Neuronal stem cell (in vitro differentiated cells): ENCODE results near the gene PSMD11.

Experiments used
- DNase-seq: peaks from one replicate; pipeline ENCODE4 v3.0.0-alpha.2; 2013; ENCODE audit warnings: low spot score
- H2AFZ ChIP-seq: one replicate; pipeline ENCODE4 v1.6.1; 2013; ENCODE audit warnings: mild to moderate bottlenecking, low read length, inconsistent platforms
- H2AK5ac ChIP-seq: 2 replicates; pipeline ENCODE4 v1.6.1; 2013; ENCODE audit warnings: low read depth, mild to moderate bottlenecking, inconsistent platforms, low read length, moderate library complexity, mixed read lengths
- H2BK120ac ChIP-seq: 2 replicates; pipeline ENCODE4 v1.6.1; 2013; ENCODE audit warnings: low read depth, mild to moderate bottlenecking, inconsistent platforms, low read length, moderate library complexity, mixed read lengths
- H2BK12ac ChIP-seq: one replicate; pipeline ENCODE4 v1.6.1; 2013; ENCODE audit warnings: low read length, inconsistent platforms
- H2BK15ac ChIP-seq: 2 replicates; pipeline ENCODE4 v1.6.1; 2013; ENCODE audit warnings: mild to moderate bottlenecking, low read length, inconsistent platforms, mixed read lengths
- H2BK5ac ChIP-seq: one replicate; pipeline ENCODE4 v1.6.1; 2013; ENCODE audit warnings: inconsistent platforms, mild to moderate bottlenecking, low read length, moderate library complexity
- H3K14ac ChIP-seq: one replicate; pipeline ENCODE4 v1.6.1; 2013; ENCODE audit warnings: low read length, inconsistent platforms
- H3K18ac ChIP-seq: 2 replicates; pipeline ENCODE4 v1.6.1; 2013; ENCODE audit warnings: low read length, inconsistent platforms
- H3K23ac ChIP-seq: 2 replicates; pipeline ENCODE4 v1.6.1; 2013; ENCODE audit warnings: low read depth, mild to moderate bottlenecking, mixed read lengths, low read length, inconsistent platforms; ENCODE audit not compliant: poor library complexity
- H3K27ac ChIP-seq: replicated peaks from 3 replicates; pipeline ENCODE4 v1.5.1; 2013; ENCODE audit warnings: low read length, inconsistent platforms
- H3K27me3 ChIP-seq, 3 experiments: 2 replicates each; pipeline ENCODE4 v1.6.1; 2013; ENCODE audit warnings: low read length in 3 of 3, mild to moderate bottlenecking in 2 of 3, inconsistent platforms in 1 of 3, low read depth in 1 of 3, mixed read lengths in 1 of 3, moderate library complexity in 1 of 3; ENCODE audit not compliant: control insufficient read depth in 3 of 3, insufficient read depth in 3 of 3
- H3K36me3 ChIP-seq, 2 donors: replicated peaks in 1 of 2; 2 replicates each; pipeline ENCODE4 v1.6.1; 2013; ENCODE audit warnings: low read length in 2 of 2; ENCODE audit not compliant: control insufficient read depth in 2 of 2, insufficient read depth in 2 of 2
- H3K4ac ChIP-seq: 2 replicates; pipeline ENCODE4 v1.6.1; 2013; ENCODE audit warnings: inconsistent platforms, mild to moderate bottlenecking, low read length, moderate library complexity
- H3K4me1 ChIP-seq, 2 donors: 1 replicate in 1 of 2; 2 replicates in 1 of 2; pipeline ENCODE4 v1.6.1; 2013; ENCODE audit warnings: low read length in 2 of 2, low read depth in 1 of 2; ENCODE audit not compliant: control insufficient read depth in 2 of 2, insufficient read depth in 1 of 2
- H3K4me2 ChIP-seq: one replicate; pipeline ENCODE4 v1.6.1; 2013; ENCODE audit warnings: mild to moderate bottlenecking, low read length, inconsistent platforms; ENCODE audit not compliant: insufficient read depth, poor library complexity, severe bottlenecking
- H3K4me3 ChIP-seq, 2 donors: 2 replicates each; pipeline ENCODE4 v1.5.1; 2013; ENCODE audit warnings: low read length in 2 of 2, mild to moderate bottlenecking in 2 of 2, inconsistent platforms in 1 of 2, moderate library complexity in 1 of 2
- H3K79me1 ChIP-seq: one replicate; pipeline ENCODE4 v1.6.1; 2013; ENCODE audit warnings: low read depth, mild to moderate bottlenecking, inconsistent platforms, low read length, moderate library complexity
- H3K9ac ChIP-seq: one replicate; pipeline ENCODE4 v1.6.1; 2013; ENCODE audit warnings: mild to moderate bottlenecking, low read depth, low read length, inconsistent platforms; ENCODE audit not compliant: poor library complexity
- H3K9me3 ChIP-seq, 2 donors: replicated peaks in 1 of 2; 2 replicates each; pipeline versions ENCODE3 to v1.6.1; 2013; ENCODE audit warnings: low read length in 2 of 2, mild to moderate bottlenecking in 2 of 2, inconsistent platforms in 1 of 2, low read depth in 1 of 2, mixed read lengths in 1 of 2, moderate library complexity in 1 of 2; ENCODE audit not compliant: control insufficient read depth in 2 of 2, insufficient read depth in 1 of 2
- H4K8ac ChIP-seq: one replicate; pipeline ENCODE4 v1.6.1; 2013; ENCODE audit warnings: low read depth, mild to moderate bottlenecking, inconsistent platforms, low read length, moderate library complexity
- H4K91ac ChIP-seq: one replicate; pipeline ENCODE4 v1.6.1; 2013; ENCODE audit warnings: low read length, low read depth, mild to moderate bottlenecking, inconsistent platforms; ENCODE audit not compliant: poor library complexity
- WGBS, 2 donors: extraction: QIAGEN DNeasy Blood & Tissue Kit; methylation state at CpG; one replicate each; pipeline ENCODE4 v1.1.7; 2013; ENCODE audit warnings: missing lambda C conversion rate in 2 of 2, mixed read lengths in 1 of 2; ENCODE audit not compliant: insufficient read length in 2 of 2, insufficient replicate concordance in 1 of 2; ENCODE audit errors: extremely low coverage in 2 of 2; 5-methylcytosine and 5-hydroxymethylcytosine counted together

The PSMD11 gene

GRCh38 chr17:32477220-32477619, 32.9 kb downstream of the PSMD11 start:
- H3K79me1 ChIP-seq: no peaks in the 10 kb centered on the region
- no peak overlapping the region for H2BK12ac ChIP-seq
- H3K36me3 ChIP-seq: peaks cover 57 to 97% of the 10 kb centered on the region in 2 donors
- no peak overlapping the region for H3K4me2 ChIP-seq
- H3K9me3 ChIP-seq: no peaks in the 10 kb centered on the region
- H2BK120ac ChIP-seq: no peak overlapping the region
- no peak overlapping the region for H3K14ac ChIP-seq
- no peak overlapping the region for H4K8ac ChIP-seq
- H2BK15ac ChIP-seq: no peak overlapping the region
- no peak overlapping the region for H3K4me3 ChIP-seq
- H3K9ac ChIP-seq: no peak overlapping the region
- no peak overlapping the region for H4K91ac ChIP-seq
- no peak overlapping the region for H3K18ac ChIP-seq
- DNase-seq: no peak
- H3K27me3 ChIP-seq: no peaks in the 10 kb centered on the region
- no peak overlapping the region for H2BK5ac ChIP-seq
- H2AK5ac ChIP-seq: no peak overlapping the region
- no peaks in the 10 kb centered on the region for H3K4me1 ChIP-seq
- no peak overlapping the region for H3K27ac ChIP-seq
- no peak overlapping the region for H2AFZ ChIP-seq
- no CpG with 5 or more reads among the region's 8 CpGs for WGBS, 2 donors
- no peak overlapping the region for H3K23ac ChIP-seq
- H3K4ac ChIP-seq: no peak overlapping the region

- Histone ChIP-seq H2BK12ac (no peak overlapping the region), H3K18ac (no peak overlapping the region), H3K9me3 (no peaks in the 10 kb centered on the region), H2BK5ac (no peak overlapping the region), H3K23ac (no peak overlapping the region), H3K4ac (no peak overlapping the region), H3K4me2 (no peak overlapping the region), H2BK120ac (no peak overlapping the region), H2AFZ (no peak overlapping the region), H3K27me3 (no peaks in the 10 kb centered on the region), H2AK5ac (no peak overlapping the region), H3K79me1 (no peaks in the 10 kb centered on the region), H2BK15ac (no peak overlapping the region), H3K27ac (no peak overlapping the region), H3K14ac (no peak overlapping the region), H3K4me1 (peaks cover 10% of the 10 kb centered on the region in 2 donors), H4K91ac (no peak overlapping the region), H3K4me3 (no peak overlapping the region), H3K9ac (no peak overlapping the region), H4K8ac (no peak overlapping the region), H3K36me3 (peaks cover 54 to 89% of the 10 kb centered on the region in 2 donors)
- no CpG with 5 or more reads among the region's 5 CpGs for whole genome bisulfite sequencing, 2 donors
- no peak for DNase-seq
These were observed 34.8 kb downstream of the PSMD11 start for GRCh38 chr17:32479074-32479617.

DNA sequence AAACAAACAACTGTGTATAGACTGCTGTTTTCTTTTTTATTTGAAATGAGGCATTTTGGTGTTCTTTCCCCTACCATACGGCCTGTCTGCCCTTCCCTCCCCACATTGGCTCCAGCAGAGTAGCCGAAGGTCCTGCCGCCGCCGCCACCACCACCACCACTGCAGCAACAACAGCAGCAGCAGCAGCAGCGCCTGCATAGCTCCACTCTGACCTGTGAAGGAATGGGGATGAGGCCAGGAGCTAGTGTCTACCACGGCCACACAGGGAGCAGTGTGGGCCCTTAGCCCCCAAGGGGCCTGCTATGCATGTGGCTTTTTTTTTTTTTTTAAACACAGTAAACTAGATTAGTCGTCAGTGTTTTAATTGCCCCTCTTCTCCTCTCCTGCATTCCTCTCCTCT, 36.9 kb downstream of the PSMD11 start:
- no peak overlapping the region for H3K23ac ChIP-seq
- no peak for DNase-seq
- H2BK5ac ChIP-seq: no peak overlapping the region
- no peak overlapping the region for H3K4me2 ChIP-seq
- WGBS, 2 donors: no CpG with 5 or more reads among the region's 8 CpGs
- no peak overlapping the region for H2AK5ac ChIP-seq
- H3K79me1 ChIP-seq: no peaks in the 10 kb centered on the region
- no peak overlapping the region for H2AFZ ChIP-seq
- no peaks in the 10 kb centered on the region for H3K27me3 ChIP-seq
- no peak overlapping the region for H3K4ac ChIP-seq
- H2BK120ac ChIP-seq: no peak overlapping the region
- peaks cover 39 to 69% of the 10 kb centered on the region in 2 donors for H3K36me3 ChIP-seq
- no peak overlapping the region for H3K18ac ChIP-seq
- no peak overlapping the region for H2BK15ac ChIP-seq
- no peak overlapping the region for H4K8ac ChIP-seq
- H3K9me3 ChIP-seq: no peaks in the 10 kb centered on the region
- no peak overlapping the region for H4K91ac ChIP-seq
- H2BK12ac ChIP-seq: no peak overlapping the region
- no peak overlapping the region for H3K27ac ChIP-seq
- no peak overlapping the region for H3K14ac ChIP-seq
- no peak overlapping the region for H3K9ac ChIP-seq
- peaks cover 11 to 15% of the 10 kb centered on the region in 2 donors for H3K4me1 ChIP-seq
- no peak overlapping the region for H3K4me3 ChIP-seq

DNA sequence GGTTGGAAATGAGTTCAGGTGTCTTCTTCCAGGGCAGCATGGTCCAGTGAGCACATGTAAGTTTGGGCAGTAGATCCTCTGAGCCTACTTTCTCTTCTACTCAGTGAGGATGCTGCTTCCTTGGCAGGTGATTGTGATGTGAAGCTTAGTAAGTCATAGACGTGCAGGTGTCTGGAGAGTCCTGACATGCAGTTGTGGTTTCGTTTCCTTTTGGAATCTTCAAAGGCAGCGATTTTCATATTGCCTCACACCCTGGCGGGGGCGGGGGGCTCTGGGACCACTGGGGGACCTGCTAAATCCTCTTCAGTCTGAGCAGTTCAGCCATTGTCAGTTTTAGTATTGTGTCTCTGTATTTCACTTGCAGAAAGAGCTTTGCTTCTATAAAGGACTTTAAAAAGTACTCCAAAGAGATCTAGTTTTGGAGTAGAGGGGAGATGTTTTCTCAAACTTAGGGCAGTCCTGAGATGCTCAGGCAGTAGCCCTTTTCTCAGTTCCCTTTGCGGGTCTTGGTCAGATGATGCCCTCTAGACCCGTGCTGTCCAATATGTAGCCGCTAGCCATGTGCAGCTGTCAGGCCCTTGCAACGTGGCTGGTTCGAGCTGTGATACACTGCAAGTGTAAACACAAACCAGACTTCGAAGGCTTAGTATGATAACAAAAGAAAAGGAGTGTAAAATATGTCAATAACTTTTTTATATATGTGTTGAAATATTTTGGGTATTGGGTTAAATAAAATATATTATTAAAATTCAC, 38.4 kb downstream of the PSMD11 start:
- no peak overlapping the region for H2BK15ac ChIP-seq
- no peak overlapping the region for H2BK5ac ChIP-seq
- no peak overlapping the region for H3K18ac ChIP-seq
- H3K27me3 ChIP-seq: no peaks in the 10 kb centered on the region
- H4K8ac ChIP-seq: no peak overlapping the region
- H3K14ac ChIP-seq: no peak overlapping the region
- H2BK120ac ChIP-seq: no peak overlapping the region
- peaks cover 29 to 54% of the 10 kb centered on the region in 2 donors for H3K36me3 ChIP-seq
- H3K9me3 ChIP-seq: no peaks in the 10 kb centered on the region
- DNase-seq: no peak
- no peak overlapping the region for H2AK5ac ChIP-seq
- peaks cover 3% of the 10 kb centered on the region for H3K79me1 ChIP-seq
- H3K9ac ChIP-seq: no peak overlapping the region
- no peak overlapping the region for H2BK12ac ChIP-seq
- H3K4me1 ChIP-seq: peaks cover 12 to 17% of the 10 kb centered on the region in 2 donors
- no peak overlapping the region for H3K4me3 ChIP-seq
- no peak overlapping the region for H3K4ac ChIP-seq
- H4K91ac ChIP-seq: no peak overlapping the region
- no peak overlapping the region for H3K23ac ChIP-seq
- no peak overlapping the region for H3K4me2 ChIP-seq
- H2AFZ ChIP-seq: no peak overlapping the region
- H3K27ac ChIP-seq: no peak overlapping the region
- WGBS, 2 donors: no CpG with 5 or more reads among the region's 11 CpGs
